Measurements from ENCODE around the gene NCAN. TPM values are rescaled to one million over a fixed set of nuclear protein-coding genes. Genes with fewer than 3 reads are reported as not detected.

NCAN gene
- total and polyA plus RNA-seq, 3 donors from 2014 or later, result 2.3 to 3.7 (median 3.3) TPM

- WGBS, 2 donors, result 40 to 63% methylated on average over 14 to 17 of the region's 17 CpGs
- DNase-seq, result no peak
- H3K4me1 ChIP-seq, result no peaks in the 10 kb centered on the region
- intact Hi-C loops (cut with DNase I; ENCODE audit: low total_unique reads), result no loop called here
- peak overlapping the region; percentile 40 to 47 for H3K4me3 ChIP-seq
- H3K36me3 ChIP-seq (ENCODE audit: low read depth, missing control alignments), result no peaks in the 10 kb centered on the region
- no peak overlapping the region for H3K27ac ChIP-seq
- no peak for TF ChIP-seq POLR2A (IDR thresholded peaks at IDR 0.05)
- H3K9me3 ChIP-seq, result no peaks in the 10 kb centered on the region
- H3K27me3 ChIP-seq, result no peaks in the 10 kb centered on the region
Measured at GRCh38 chr19:19224150-19224851, 12.5 kb downstream of the NCAN start.

DNA sequence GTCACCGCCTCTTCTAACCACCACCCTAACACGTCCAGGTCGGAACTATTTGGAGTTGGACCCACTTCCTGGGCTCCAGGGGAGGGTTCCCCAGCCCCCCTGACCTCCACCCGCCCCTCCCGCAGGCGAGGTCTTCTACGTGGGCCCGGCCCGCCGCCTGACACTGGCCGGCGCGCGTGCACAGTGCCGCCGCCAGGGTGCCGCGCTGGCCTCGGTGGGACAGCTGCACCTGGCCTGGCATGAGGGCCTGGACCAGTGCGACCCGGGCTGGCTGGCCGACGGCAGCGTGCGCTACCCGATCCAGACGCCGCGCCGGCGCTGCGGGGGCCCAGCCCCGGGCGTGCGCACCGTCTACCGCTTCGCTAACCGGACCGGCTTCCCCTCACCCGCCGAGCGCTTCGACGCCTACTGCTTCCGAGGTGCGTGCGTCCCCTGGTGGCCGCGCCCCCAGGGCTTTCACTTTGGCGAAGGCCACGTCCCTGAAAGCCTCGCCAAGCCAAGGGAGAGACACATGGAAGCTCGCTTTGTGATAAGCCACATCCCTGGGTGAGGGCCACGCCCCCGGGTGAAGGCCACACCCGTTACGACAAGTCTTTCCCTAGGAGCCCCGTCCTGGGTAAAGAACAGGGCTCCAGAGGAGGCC is 13.2 kb downstream of the NCAN start:
- DNase-seq, result peak; percentile 65
- no peaks in the 10 kb centered on the region for H3K9me3 ChIP-seq
- TF ChIP-seq CTCF (IDR thresholded peaks at IDR 0.05) (peak in 2 of 3 experiments; percentile 31 to 47), POLR2A (IDR thresholded peaks at IDR 0.05) (no peak)
- no peaks in the 10 kb centered on the region for H3K36me3 ChIP-seq (ENCODE audit: low read depth, missing control alignments)
- WGBS, 2 donors, result 1 to 12% methylated on average over 5 to 38 of the region's 59 CpGs
- H3K27me3 ChIP-seq, result no peaks in the 10 kb centered on the region
- no peaks in the 10 kb centered on the region for H3K4me1 ChIP-seq
- H3K27ac ChIP-seq, result no peak overlapping the region
- intact Hi-C loops (cut with DNase I; ENCODE audit: low total_unique reads), result no loop called here
- peak overlapping the region; percentile 40 to 47 for H3K4me3 ChIP-seq

GRCh38 chr19:19226204-19226603 is 14.4 kb downstream of the NCAN start:
- intact Hi-C loops (cut with DNase I; ENCODE audit: low total_unique reads), result no loop called here
- no peaks in the 10 kb centered on the region for H3K27me3 ChIP-seq

GRCh38 chr19:19226663-19227062 is 14.9 kb downstream of the NCAN start:
- no peaks in the 10 kb centered on the region for H3K27me3 ChIP-seq
- 20 to 56% methylated on average over 1 to 10 of the region's 10 CpGs for WGBS, 2 donors
- intact Hi-C loops (cut with DNase I; ENCODE audit: low total_unique reads), result no loop called here
- no peak for TF ChIP-seq POLR2A (IDR thresholded peaks at IDR 0.05)
- TF ChIP-seq CTCF (IDR thresholded peaks at IDR 0.05), result no peak
- H3K4me3 ChIP-seq, result no peak overlapping the region
- no peaks in the 10 kb centered on the region for H3K4me1 ChIP-seq
- no peaks in the 10 kb centered on the region for H3K9me3 ChIP-seq
- no peaks in the 10 kb centered on the region for H3K36me3 ChIP-seq (ENCODE audit: low read depth, missing control alignments)
- no peak overlapping the region for H3K27ac ChIP-seq
- no peak for DNase-seq

More at GRCh38 chr19:19226204-19226603, 14.4 kb downstream of the NCAN start:
- DNase-seq, result no peak
- Histone ChIP-seq H3K4me3 (no peak overlapping the region), H3K4me1 (no peaks in the 10 kb centered on the region), H3K9me3 (no peaks in the 10 kb centered on the region), H3K36me3 (ENCODE audit: low read depth, missing control alignments) (no peaks in the 10 kb centered on the region), H3K27ac (no peak overlapping the region)
- 73 to 84% methylated on average over 5 of the region's 5 CpGs for WGBS, 2 donors
- no peak for TF ChIP-seq POLR2A (IDR thresholded peaks at IDR 0.05)
- no peak for TF ChIP-seq CTCF (IDR thresholded peaks at IDR 0.05)

- Histone ChIP-seq H3K4me1 (no peaks in the 10 kb centered on the region), H3K9me3 (no peaks in the 10 kb centered on the region), H3K27ac (no peak overlapping the region), H3K27me3 (no peaks in the 10 kb centered on the region), H3K4me3 (no peak overlapping the region), H3K36me3 (ENCODE audit: low read depth, missing control alignments) (no peaks in the 10 kb centered on the region)
- no peak for DNase-seq
- no peak for TF ChIP-seq POLR2A (IDR thresholded peaks at IDR 0.05)
- TF ChIP-seq CTCF (IDR thresholded peaks at IDR 0.05), result no peak
- intact Hi-C loops (cut with DNase I; ENCODE audit: low total_unique reads), result no loop called here
- 70 to 100% methylated on average over 1 to 4 of the region's 4 CpGs for WGBS, 2 donors
Measured at GRCh38 chr19:19227217-19227616, 15.5 kb downstream of the NCAN start.
